Umbilical cord (tissue), 2 donors: ENCODE data around the gene SYT8. TPM values are rescaled to one million over a fixed set of nuclear protein-coding genes. Genes with fewer than 3 reads are reported as not detected.
A peak's percentile ranks its signal among the peaks of the same experiment; 100 is the strongest.
"Not testable (repeated sequence)": the region's sequence is repeated elsewhere in the genome, so short reads cannot be mapped to it uniquely, and the experiment has no call there.

Experiments
- DNase-seq: peaks from one replicate; pipeline ENCODE4 v3.0.0-alpha.2; 2015; ENCODE audit warnings: low spot score
- total RNA-seq: library from RNA; depleted of rRNA; stranded (reverse); fragments of >200 nt; gene quantifications from one replicate; pipeline ENCODE4 v1.2.3, GENCODE V29; 2014; ENCODE audit warnings: low replicate concordance; ENCODE audit not compliant: insufficient read depth

The SYT8 gene
- total RNA-seq, 1 donor from 2014 or later, result 11.1 TPM

DNA sequence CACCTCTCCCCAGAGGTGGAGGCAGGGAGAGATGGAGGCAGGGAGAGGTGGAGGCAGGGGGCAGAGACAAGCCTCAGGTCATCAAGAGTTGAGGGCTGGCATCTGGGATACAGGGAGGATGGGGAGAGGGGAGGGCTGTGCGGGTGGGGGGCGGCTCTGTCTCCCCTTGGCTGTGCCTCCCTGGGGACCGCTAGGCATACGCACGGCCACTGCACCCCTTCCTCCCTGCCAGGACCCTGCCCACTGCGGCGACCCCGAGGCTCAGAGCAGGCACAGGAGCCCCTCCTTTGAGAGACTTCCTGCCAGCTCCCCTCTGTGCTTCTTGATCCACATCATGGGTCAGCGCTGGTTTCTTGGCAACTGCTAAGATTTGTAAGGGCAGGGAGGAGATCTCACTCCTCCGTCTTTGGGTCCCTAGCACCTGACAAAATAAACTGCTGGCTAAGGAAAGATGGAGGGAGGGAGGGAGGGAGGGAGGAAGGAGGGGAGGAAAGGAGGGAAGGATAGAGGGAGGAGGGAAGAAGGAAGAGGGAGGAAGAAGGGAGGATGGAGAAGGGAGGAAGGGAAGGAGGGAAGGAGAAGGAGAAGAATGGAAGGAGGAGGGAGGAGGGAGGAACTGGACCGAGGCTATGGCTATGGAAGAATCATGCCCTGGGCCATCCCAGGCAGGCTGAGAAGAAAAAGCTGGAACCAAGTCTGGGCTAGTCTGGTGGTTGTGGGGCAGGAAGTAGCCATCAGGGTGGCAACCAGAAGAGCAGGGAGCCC, 38.4 kb downstream of the SYT8 start:
- peak; percentile 84 for DNase-seq

DNA sequence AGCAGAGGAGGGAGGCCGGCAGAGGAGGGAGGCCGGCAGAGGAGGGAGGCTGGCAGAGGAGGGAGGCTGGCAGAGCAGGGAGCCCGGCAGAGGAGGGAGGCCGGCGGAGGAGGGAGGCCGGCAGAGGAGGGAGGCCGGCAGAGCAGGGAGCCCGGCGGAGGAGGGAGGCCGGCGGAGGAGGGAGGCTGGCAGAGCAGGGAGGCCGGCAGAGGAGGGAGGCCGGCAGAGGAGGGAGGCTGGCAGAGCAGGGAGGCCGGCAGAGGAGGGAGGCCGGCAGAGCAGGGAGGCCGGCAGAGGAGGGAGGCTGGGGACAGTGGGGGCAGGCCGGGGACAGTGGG, 39.0 kb downstream of the SYT8 start:
- DNase-seq, result not testable (repeated sequence)

DNA sequence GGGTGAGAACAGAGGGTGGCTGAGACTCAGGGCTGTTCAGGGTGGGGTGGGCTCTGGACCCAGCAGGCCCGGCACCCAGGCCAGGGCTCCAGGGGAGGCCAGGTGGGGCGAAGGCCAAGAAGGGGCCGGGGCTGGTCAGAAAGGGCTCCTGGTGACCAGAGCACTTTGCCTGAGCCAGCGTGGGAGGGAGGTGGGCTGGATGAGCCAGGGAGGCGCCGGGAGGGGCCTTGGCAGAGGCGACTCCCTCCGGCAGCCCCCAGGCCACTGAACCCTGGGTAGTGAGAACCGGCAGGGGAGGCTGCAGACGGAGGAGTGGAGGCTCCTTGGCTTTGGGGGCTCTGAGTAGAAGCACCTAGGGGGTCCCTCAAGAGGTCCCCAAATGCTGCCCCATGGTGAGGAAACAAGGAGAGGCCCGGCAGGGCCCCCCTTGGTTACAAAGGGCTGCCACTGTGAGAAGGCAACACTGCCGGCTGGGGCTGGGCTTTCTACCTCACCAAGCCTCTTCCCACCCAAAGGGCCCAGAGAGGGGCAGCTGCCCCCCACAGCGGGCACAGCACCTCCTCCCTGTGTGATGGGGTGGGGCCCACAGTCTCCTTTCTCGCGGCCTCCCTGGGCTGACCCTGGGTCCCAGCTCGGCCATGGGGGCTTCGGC, 39.8 kb downstream of the SYT8 start:
- DNase-seq, result not testable (repeated sequence)

DNA sequence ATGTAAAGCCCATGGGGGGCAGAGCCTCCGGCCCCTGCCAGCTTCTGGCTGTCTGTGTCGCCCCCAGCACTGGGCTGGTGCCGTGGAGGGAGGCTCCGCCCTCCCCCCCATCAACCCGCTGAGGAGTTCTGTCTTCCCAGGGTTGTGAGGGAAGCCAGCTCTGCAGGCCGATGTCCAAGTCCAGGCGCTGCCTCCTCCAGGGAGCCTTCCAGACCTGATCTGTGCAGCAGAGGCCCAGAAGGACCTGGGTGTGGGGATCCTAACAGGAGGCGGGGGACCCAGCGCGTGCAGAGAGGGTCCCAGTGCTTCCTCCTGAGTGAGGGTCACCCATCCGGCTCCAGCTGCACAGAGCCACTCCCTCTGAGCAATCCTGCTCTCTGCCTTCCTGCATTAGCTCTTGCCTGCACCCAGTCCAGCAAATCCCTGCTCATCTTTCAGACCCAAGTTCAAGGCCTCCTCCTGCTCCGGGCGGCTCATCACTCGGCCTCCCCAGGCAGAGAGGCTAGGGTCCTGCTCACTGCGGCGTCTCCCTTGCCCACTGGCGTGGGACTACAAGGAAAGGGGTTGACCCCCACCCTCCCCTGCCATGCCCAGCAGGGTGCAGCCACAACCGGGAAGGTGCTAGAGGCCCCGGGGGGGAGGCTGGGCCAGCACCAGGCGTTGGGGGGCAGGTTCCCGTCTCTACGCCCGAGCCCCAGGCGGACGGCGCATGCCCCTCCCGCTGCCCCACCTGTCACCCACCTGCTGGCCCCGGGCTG, 40.5 kb downstream of the SYT8 start:
- DNase-seq, result peak; percentile 76

DNA sequence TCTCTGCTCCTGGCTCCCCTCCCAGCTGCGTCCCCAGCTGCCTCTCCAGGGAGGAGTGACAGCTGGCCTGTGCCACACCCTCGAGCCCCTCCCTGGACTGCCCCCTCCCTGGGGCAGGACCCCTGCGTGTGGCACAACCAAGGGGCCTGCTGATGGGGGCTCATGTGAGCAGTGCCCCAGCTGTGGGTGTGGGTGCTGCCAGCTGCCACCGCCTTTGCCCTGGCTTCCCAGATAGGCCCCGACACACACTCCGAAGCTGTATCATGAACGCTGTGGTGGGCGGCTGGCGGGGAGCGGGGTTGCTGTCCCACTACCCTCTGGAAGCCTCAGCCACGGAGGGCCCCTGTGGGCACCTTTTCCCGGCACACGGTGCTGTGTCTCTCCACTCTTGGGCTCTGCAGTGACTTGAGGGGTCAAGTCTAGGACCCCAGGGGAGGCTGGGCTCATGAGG, 41.1 kb downstream of the SYT8 start:
- DNase-seq, result not testable (repeated sequence)

DNA sequence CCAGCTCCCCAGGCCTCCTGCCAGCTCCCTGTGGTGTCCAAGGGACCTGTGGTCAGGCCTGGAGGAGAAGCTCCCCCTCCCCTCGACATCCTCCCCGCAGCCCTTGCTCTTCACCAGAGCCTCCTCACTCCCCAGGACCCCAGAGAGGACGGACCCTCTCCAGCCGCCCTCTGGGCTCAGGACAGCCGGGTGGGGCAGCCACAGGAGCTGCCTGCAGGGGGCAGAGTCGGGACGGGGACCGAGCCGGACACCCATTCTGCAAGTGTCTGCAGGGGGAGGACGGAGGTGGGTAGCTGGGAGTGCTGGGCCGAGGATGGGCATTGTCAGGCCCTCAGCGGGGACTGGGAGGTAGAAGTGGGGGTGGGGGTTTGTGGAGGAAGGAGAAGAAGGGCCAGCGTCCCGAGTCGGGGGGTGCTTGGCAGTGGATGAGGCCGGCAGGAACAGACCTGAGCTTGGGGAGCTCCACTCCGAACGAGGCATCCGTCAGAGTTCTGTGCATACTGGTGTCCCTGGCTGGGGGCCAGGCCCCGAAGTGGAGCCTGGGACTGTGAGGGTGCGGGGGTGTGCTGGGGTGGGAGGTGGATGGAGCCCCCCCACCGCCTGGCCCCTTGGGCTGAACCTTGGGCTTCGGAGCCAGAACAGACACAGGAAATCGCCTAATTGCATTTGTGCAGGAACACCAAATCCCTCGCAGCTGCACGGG, 41.7 kb downstream of the SYT8 start:
- peak; percentile 96 for DNase-seq

DNA sequence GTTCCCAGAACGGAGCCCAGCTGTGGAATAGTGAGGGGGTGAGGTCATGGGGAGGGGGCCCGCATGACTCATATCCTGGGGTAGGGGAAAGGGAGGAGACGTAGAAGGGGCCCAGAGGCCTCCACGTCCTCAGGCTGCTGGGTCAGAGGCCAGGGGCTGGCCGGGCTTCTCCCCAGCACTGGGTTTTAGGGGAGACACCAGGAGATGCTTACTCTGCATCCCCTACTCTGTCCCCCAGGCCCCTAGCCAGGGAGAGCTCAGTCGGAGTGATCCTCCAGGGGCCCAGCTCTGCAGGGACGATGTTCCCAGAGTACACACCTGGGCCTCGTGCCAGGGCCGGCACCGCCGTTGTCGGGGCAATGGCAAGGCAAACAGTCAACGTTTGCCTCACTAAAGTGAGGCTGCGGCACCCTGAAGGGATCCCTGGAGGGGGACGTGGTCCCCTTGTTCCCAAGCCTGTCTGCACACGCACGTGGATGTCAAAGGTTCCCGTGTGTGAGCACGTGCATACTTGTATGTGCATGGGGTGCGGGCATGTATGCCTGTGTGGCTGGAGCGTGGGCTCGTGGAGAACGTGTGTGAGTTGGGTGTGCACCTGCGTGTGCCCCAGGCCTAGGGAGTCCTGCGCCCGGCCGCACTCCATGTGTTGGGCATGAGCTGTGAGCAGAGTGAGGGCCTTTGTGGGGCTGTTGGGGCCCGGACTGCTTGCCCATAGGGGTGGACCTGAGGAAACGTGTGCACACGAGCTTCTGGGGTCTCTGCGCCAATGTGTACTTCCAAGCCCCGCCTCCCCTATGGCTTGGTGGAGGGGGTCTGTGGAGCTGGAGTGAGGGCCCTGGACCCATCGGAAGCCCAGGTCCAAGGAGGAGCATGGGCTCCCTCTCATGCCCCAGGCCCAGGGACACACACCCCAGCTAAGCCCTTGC, 42.7 kb downstream of the SYT8 start:
- peak; percentile 89 for DNase-seq

DNA sequence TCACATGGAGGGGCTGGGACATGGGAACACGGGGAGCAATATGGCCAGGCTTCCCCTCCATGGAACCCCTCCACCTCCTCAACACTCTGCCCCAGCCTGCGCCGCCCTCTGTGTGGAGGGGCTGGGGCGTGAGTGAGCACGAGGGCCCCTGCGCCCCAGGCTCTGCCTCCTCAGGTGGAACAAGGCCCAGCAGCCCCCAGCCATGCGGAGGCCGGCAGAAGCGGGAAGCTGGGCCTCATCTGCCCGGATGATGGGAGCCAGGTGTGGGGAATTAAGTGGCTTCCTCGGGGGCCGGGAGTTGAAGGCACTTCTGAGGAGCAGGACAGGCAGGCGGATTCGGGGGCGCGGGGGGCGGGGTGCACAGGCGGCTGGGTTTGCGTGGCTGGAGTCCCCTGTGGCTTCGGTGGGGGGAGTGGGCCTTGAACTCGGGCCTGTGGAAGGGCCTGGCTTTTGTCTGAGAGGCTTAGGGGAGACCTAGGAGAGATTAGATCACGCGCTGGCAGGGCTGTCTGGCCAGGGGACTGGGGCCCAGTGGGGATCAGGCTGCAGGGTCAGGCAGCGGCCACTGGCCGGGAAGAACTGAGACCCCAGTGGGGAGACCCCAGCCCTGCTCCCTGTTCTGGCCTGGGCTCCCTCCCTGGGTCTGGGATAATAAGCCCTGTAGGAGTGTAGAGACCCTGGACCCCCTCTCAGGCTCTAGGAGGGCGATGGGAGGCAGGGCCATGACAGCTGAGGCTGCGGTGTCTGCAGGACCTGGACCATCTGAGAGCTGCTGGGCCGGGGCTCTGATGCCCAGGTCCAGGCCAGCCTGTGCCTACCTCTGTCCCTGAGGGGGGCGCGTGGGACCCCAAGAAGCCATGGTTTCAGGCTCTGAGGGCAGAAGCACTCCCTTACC, 43.6 kb downstream of the SYT8 start:
- DNase-seq, result peak; percentile 98

DNA sequence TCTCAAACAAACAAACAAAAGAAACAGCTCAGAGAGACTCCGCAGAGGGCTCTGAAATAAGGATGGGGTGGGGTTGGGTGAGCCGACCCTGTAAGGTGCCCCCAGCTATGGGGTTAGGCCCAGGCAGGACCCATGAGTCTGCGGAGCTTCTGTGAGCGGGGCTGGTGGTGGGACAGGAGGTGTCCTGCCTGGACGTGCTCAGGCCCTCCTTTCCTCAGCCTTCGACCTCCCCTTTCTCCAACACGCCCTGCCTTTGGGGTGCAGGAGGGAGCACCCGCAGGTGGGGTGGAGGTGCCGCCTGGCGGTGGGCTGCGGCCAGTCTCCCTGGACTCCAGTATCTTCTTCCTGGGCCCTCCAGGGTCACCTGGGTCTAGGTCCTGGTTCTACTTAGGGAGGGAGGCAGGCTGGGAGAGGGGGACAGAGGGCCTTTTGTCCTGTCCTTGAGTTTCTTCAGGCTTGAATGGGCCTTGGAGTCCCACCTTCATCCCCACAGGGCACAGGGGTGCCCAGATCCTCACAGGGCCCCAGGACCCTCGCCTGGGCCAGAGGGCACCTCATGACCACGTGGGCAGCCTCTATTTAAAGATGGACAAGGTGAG, 44.7 kb downstream of the SYT8 start:
- DNase-seq, result no peak

DNA sequence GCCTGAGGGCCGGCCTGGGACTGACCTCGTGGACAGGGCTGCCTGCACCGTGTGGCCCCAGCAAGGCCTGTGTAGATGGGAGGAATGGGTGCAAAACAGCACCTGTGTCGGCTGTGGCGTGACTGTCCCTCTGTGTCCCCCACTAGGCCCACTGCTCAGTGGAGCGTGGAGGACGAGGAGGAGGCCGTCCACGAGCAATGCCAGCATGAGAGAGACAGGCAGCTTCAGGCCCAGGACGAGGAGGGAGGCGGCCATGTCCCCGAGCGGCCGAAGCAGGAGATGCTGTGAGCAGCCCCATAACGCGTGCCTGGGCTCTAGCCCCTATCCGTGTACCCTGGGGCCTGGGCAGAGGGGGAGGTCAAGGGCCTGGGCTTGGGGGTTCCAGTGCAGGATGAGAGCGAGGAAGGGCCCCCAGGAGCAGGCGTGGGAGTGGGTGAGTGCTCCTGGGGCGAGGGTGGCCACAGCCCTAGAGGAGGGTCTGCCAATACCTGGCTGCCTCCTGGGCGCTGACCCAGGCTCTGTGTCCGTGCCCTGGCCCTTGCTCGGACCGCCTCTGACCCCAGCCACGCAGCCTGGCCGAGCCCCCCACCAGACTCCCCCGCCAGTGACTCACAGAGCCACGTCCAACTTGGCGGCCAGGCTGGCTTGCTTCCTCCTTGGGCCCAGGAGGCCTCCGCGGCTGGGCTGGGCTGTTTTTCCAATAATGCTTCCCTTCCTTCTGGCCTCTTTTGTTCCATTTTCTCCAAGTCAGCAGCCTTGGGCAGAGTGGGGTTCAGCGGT, 45.3 kb downstream of the SYT8 start:
- peak; percentile 78 for DNase-seq

DNA sequence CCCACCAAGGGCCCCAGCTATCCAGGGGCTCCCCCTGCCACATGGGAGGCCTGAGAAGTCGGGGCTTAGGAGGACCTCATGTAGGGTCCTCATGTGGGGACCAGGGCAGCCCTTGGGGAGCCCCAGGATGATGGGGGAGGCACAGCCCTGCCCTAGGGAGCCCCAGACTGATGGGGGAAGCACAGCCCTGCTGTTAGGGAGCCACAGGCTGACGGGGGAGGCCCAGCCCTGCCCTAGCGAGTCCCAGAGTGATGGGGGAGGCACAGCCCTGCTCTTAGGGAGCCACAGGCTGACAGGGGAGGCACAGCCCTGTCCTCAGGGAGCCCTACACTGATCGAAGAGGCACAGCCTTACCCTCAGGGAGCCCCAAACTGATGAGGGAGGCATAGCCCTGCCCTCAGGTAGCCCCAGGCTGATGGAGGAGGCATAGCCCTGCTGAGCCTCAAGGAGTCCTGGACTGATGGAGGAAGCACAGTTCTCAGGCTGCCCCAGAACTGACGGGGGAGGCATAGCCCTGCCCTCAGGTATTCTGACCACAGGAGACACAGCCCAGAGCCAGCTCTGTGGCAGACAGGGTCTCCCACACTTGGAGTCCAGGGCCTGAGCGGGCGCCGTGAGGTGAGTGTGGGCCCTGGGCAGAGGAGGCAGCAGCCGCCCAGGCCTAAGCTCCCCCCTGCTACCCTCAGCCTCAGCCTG, 46.1 kb downstream of the SYT8 start:
- DNase-seq, result no peak

DNA sequence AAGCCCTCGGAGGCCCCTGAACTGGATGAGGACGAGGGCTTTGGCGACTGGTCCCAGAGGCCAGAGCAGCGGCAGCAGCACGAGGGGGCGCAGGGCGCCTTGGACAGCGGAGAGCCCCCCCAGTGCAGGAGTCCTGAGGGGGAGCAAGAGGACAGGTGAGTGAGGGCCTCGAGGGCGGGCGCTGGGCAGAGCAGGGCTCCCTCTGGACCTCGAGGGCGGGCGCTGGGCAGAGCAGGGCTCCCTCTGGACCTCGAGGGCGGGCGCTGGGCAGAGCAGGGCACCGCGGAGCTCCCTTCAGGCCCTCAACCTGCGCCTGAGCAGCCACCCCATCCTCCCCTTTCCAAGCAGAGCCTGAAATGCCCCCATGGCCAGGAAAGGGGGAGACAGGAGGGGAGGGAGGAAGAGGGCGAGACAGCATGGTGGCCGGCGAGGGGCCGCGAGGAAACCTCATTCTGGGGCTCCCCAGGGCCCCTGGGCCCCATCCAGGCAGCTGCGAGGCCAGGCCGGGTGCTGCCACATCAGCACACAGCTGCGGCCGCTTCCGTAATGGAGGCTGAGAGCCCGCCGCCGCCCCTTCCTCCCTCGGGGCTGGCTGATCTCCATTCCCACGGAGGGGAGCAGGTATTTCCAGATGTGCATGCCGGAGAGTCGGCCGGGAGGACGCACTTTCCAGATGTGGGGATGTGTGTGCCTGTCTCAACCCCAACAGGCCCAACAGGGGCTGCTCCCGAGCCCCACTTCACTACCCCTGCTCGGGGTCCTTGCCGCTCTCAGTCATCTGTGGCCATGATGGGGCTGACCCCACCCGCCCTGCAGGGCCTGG, 46.9 kb downstream of the SYT8 start:
- DNase-seq, result peak; percentile 53

DNA sequence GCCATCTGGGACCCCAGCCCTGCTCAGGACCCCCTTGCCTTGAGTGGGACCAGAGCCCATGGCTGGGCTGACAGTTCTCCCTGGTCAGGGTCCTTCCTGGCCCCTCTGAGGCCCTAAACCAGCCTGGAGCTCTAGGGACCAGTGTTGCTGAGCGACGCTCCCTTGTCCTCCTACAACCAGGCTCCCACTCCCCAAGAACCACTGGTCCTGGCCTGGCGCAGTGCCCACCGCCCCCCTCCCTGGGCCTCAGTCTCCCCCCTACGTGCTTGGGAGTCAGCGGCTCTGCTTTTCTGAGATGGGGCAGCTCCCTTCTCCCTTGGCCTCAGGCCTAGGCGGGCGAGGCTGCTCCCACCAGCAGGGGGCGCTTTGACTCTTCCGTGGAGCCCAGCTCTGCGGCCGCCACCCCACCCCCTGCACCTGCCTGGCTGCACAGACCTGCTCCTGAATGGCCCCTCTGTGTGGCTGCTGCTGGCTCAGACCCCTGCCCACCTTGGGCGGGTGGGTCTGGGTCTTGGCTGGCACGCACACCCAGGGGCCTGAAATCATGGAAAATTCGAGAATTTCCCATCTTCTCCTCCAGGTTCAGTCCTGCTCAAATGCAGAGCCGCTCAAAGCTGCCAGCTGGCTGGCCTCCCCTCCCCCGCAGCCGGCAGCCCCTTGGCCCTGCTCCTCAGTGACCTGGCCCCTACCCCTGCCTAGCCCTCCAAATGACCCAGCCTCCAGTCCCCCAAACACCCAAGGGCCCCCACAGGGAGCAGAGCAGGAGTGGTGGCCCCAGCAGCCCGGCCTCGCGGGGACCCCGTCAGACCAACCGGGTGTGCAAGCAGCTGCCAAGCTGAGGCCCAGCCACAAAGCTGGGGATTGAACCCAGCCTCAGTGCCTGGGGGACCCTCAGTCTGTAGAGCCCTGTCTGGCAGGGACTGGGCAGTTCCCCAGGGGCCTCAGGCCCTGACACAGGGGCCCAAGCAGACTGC, 47.8 kb downstream of the SYT8 start:
- DNase-seq, result peak; percentile 91

DNA sequence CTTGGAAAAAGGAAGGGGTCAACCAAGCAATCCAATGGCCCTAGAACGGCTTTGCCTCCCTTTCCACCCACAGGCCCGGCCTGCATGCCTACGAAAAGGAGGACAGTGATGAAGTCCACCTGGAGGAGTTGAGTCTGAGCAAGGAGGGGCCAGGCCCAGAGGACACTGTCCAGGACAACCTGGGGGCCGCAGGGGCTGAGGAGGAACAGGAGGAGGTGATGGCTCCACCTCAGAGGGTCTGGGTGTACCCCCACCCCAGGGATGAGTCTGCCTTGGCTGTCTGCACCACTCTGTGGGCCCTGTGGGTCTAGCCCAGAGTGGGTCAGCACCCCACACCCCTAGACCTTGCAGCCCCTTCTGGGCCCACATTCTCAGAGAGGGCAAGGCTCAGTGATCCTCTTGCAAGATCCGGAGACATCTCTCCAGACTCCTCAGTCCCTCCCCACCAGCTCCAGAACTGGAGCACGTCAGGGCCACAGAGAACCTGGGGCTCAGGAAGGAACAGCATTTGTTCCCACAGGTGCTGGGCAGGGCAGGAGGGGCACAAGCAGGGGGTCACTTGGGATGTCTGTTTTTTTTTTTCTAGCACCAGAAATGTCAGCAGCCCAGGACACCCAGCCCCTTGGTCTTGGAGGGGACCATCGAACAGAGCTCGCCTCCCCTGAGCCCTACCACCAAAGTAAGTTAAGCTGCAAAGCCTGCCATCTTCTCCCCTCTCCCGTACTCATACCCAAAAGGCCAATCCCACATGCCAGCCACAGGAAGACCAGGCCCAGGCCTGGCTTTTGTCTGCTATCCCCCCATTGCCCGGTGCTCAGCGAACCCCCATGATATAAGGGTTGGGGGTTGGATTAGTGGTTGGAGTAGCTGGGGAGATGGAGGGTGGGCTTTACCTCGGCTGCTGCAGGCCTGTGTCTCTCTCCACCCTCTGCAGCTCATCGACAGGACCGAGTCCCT, 48.8 kb downstream of the SYT8 start:
- DNase-seq, result no peak

DNA sequence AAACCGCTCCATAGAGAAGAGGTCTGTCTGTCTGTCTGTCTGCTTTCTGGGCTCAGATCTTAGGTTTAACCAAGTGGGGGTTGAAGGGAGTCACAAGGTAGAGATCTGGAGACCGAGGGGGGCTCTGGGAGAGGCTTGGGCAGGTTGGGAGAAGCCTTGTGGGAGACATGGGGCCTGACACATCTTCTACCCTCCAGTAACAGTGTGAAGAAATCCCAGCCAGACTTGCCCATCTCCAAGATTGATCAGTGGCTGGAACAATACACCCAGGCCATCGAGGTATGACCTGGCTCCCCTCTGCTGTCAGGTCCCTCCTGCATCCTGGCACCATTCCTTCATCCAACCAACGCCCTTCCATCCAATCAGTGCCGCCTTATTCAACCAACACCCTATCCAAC, 49.5 kb downstream of the SYT8 start:
- DNase-seq, result no peak
